ENCODE data around the gene OVCA2.

DNA sequence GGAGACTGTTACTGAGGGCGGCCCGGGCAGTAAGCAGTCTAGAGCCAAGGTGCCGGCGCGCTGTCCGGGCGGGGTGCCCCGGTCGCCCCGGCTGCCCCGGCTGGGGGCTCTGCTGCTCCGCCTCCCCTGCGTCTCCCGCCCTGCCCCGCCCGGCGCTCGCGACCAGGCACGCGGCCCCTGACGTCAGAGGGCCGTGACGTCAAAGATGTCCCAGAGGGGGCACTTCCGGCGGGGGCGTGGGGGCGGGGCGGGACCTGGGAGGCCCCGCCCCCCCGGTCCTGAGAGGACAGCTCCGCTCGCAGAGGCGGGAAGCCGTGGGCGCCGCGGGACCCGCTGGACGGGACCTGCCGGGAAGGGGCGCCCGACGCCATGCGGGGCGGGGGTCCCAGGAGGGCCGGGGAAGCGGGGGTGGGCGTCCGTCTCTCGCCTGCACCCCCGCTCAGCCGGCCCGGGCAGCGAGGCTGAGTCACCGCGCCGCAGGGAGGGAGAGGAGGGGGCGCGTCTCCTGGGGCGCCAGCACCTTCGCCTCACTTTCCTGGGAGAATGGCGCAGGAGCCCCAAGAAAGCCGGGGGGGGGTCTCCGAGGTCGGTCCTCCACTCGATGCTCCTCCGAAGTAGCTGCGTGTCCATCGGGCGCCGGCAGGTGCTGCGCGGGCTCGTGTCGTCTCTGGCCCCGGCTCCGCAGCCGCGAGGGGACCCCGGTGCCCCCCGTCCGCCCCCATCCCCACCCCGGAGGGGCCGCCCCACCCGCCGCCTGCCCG lies 8.7 kb downstream of the OVCA2 start:
- TF ChIP-seq, protein P1, sequence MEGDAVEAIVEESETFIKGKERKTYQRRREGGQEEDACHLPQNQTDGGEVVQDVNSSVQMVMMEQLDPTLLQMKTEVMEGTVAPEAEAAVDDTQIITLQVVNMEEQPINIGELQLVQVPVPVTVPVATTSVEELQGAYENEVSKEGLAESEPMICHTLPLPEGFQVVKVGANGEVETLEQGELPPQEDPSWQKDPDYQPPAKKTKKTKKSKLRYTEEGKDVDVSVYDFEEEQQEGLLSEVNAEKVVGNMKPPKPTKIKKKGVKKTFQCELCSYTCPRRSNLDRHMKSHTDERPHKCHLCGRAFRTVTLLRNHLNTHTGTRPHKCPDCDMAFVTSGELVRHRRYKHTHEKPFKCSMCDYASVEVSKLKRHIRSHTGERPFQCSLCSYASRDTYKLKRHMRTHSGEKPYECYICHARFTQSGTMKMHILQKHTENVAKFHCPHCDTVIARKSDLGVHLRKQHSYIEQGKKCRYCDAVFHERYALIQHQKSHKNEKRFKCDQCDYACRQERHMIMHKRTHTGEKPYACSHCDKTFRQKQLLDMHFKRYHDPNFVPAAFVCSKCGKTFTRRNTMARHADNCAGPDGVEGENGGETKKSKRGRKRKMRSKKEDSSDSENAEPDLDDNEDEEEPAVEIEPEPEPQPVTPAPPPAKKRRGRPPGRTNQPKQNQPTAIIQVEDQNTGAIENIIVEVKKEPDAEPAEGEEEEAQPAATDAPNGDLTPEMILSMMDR (IDR thresholded peaks at IDR 0.05; ENCODE audit: low read length) = no peak
- no peak for TF ChIP-seq EZH2 (IDR thresholded peaks at IDR 0.05; ENCODE audit: borderline replicate concordance, low read length)

All from OCI-LY1 (cell line).